K562 (cell line): ENCODE data around the gene GNB5. TPM values are rescaled to one million over a fixed set of nuclear protein-coding genes. Genes with fewer than 3 reads are reported as not detected.
A peak's percentile ranks its signal among the peaks of the same experiment; 100 is the strongest.

Experiments used
- ARID3B ChIP-seq: fragments of 250-450 bp; sonication (Bioruptor Pico); IDR thresholded peaks from 2 replicates; pipeline ENCODE4 v1.4.0; 2020; ENCODE audit warnings: borderline replicate concordance
- ETV5 ChIP-seq: sonication (generic); formaldehyde crosslinking; IDR thresholded peaks from 2 replicates; pipeline ENCODE4 v1.4.0; 2020; ENCODE audit warnings: low read depth, mild to moderate bottlenecking, missing genetic modification reagents
- HMBOX1 ChIP-seq: sonication (generic); IDR thresholded peaks from 2 replicates; pipeline ENCODE4 v1.6.1; 2016
- HOMEZ ChIP-seq: fragments of 250-450 bp; sonication (Bioruptor Pico); IDR thresholded peaks from 2 replicates; pipeline ENCODE4 v1.4.0; 2020; ENCODE audit warnings: mild to moderate bottlenecking, moderate library complexity
- NFE2 ChIP-seq: IDR thresholded peaks from 2 replicates; pipeline ENCODE4 v1.6.1; 2014; ENCODE audit warnings: antibody characterized with exemption, low read depth
- POLR2G ChIP-seq: fragments of 200-400 bp; formaldehyde crosslinking; IDR thresholded peaks from 2 replicates; pipeline ENCODE4 v1.6.1; 2017; ENCODE audit warnings: low read depth, mild to moderate bottlenecking, antibody characterized with exemption, low read length, moderate library complexity
- SRF ChIP-seq, 2 experiments: fragments of 250-450, 450-650 bp in 1 of 2; sonication (Bioruptor Pico) in 1 of 2; sonication (generic) in 1 of 2; formaldehyde crosslinking; IDR thresholded peaks; 2 replicates each; pipeline versions ENCODE4 v1.5.0 to v1.5.1; 2020 to 2022; ENCODE audit warnings: mild to moderate bottlenecking in 1 of 2, missing genetic modification reagents in 1 of 2
- XRCC5 ChIP-seq: fragments of 200-400 bp; formaldehyde crosslinking; IDR thresholded peaks from 2 replicates; pipeline ENCODE4 v1.6.1; 2017; ENCODE audit warnings: low read depth, mild to moderate bottlenecking, low read length
- ZBTB11 ChIP-seq, 3 experiments: fragments of 200-800 bp in 1 of 3; fragments of 250-450 bp in 1 of 3; fragments of 450-650 bp in 1 of 3; sonication (Bioruptor Pico) in 1 of 3; sonication (Bioruptor generic) in 1 of 3; formaldehyde crosslinking in 1 of 3; IDR thresholded peaks; 2 replicates each; pipeline versions ENCODE4 v1.6.1 to v1.8.0; 2016 to 2022; ENCODE audit warnings: mild to moderate bottlenecking in 2 of 3, missing genetic modification characterization in 2 of 3, missing compliant biosample characterization in 1 of 3, moderate library complexity in 1 of 3
- ZNF133 ChIP-seq: fragments of 250-450 bp; sonication (Bioruptor Pico); IDR thresholded peaks from 2 replicates; pipeline ENCODE4 v1.4.0; 2020; ENCODE audit warnings: mild to moderate bottlenecking
- ZNF316 ChIP-seq: fragments of 450-650 bp; IDR thresholded peaks from 2 replicates; pipeline ENCODE4 v1.6.1; 2016
- polyA plus RNA-seq, 8 experiments: library from polyadenylated mRNA; depleted of rRNA in 4 of 8; stranded (reverse) in 5 of 8; unstranded in 3 of 8; fragments of >200 nt; fragmentation: Nextera tagmentation in 2 of 8; fragmentation: Illumina TruSeq in 1 of 8; extraction: Ambion mirVana in 2 of 8; extraction: Trizol in 1 of 8; gene quantifications; 2 replicates each; pipeline versions ENCODE4 v1.2.1 to v1.2.3, GENCODE V29; 2011 to 2014; ENCODE audit warnings: inconsistent platforms in 1 of 8, missing spikeins in 1 of 8
- total RNA-seq, 7 experiments: library from RNA; depleted of rRNA in 6 of 7; stranded (reverse); fragments of >200 nt in 6 of 7; fragmentation: Illumina TruSeq in 2 of 7; extraction: Trizol in 2 of 7; gene quantifications; 2 replicates each; pipeline versions ENCODE4 v1.2.1 to v1.2.3, GENCODE V29; 2011 to 2021; ENCODE audit warnings: low replicate concordance in 1 of 7

Gene GNB5
- total and polyA plus RNA-seq, 9 of the 15 experiments (the other 6 are each of a cell fraction or from before 2014, with no cell fraction given): 0.11 to 2.1 (median 0.77) TPM

- 0 out of 2 replicates have a peak, but pooled peaks have one; percentile 30 for TF ChIP-seq XRCC5
- TF ChIP-seq ETV5: no peak
- TF ChIP-seq NFE2: peak; percentile 13; the same call in 1 of the 2 replicates
- TF ChIP-seq HMBOX1: peak; percentile 77
- no peak for TF ChIP-seq POLR2G
- TF ChIP-seq ARID3B (CRISPR knock-in tag): 0 out of 2 replicates have a peak, but pooled peaks have one; percentile 28
- no peak for TF ChIP-seq HOMEZ (CRISPR knock-in tag)
- TF ChIP-seq SRF (CRISPR knock-in tag; IDR thresholded peaks at IDR 0.05): no peak
- peak; percentile 60; the same call in 1 of the 2 replicates for TF ChIP-seq ZNF316
- TF ChIP-seq ZBTB11 (CRISPR knock-in tag; IDR thresholded peaks at IDR 0.05): no peak
- no peak for TF ChIP-seq ZNF133 (CRISPR knock-in tag)
Measured at GRCh38 chr15:52139599-52140462, 51.4 kb downstream of the GNB5 start (continued).
